K562 (cell line): ENCODE data around the gene ANAPC16. TPM values are rescaled to one million over a fixed set of nuclear protein-coding genes. Genes with fewer than 3 reads are reported as not detected.

Experiments
- CLOCK ChIP-seq: fragments of 250-450 bp; sonication (Bioruptor Pico); IDR thresholded peaks from 2 replicates; pipeline ENCODE4 v1.4.0; 2020; ENCODE audit warnings: mild to moderate bottlenecking, moderate library complexity, borderline replicate concordance
- FOXK2 ChIP-seq, 2 experiments: fragments of 450-650 bp; IDR thresholded peaks in 1 of 2; conservative IDR thresholded peaks in 1 of 2; 2 replicates each; pipeline ENCODE4 v1.6.1; 2016; ENCODE audit warnings: low read depth in 2 of 2, mild to moderate bottlenecking in 1 of 2
- GTF2A2 ChIP-seq: IDR thresholded peaks from 2 replicates; pipeline ENCODE4 v1.6.1; 2016; ENCODE audit warnings: mild to moderate bottlenecking, missing genetic modification characterization, missing compliant biosample characterization
- KAT8 ChIP-seq: fragments of 450-650 bp; IDR thresholded peaks from 2 replicates; pipeline ENCODE4 v1.6.1; 2016; ENCODE audit warnings: low read depth, mild to moderate bottlenecking
- NUFIP1 ChIP-seq: fragments of 450-650 bp; IDR thresholded peaks from 2 replicates; pipeline ENCODE4 v1.6.1; 2018; ENCODE audit not compliant: partially characterized antibody
- RBM17 ChIP-seq: fragments of 200-400 bp; formaldehyde crosslinking; IDR thresholded peaks from 2 replicates; pipeline ENCODE4 v1.6.1; 2017; ENCODE audit warnings: low read depth, mild to moderate bottlenecking, low read length, borderline replicate concordance
- YBX1 ChIP-seq: fragments of 450-650 bp; IDR thresholded peaks from 2 replicates; pipeline ENCODE4 v1.7.1; 2016; ENCODE audit warnings: mild to moderate bottlenecking
- ZBTB17 ChIP-seq: fragments of 450-650 bp; formaldehyde crosslinking; IDR thresholded peaks from 2 replicates; pipeline ENCODE4 v1.4.0; 2020; ENCODE audit warnings: mild to moderate bottlenecking
- ZNF589 ChIP-seq: fragments of 200-800 bp; sonication (Bioruptor generic); IDR thresholded peaks from 2 replicates; pipeline ENCODE4 v1.6.1; 2016; ENCODE audit warnings: low read depth, missing genetic modification characterization, missing compliant biosample characterization
- polyA plus RNA-seq, 8 experiments: library from polyadenylated mRNA; depleted of rRNA in 4 of 8; stranded (reverse) in 5 of 8; unstranded in 3 of 8; fragments of >200 nt; fragmentation: Nextera tagmentation in 2 of 8; fragmentation: Illumina TruSeq in 1 of 8; extraction: Ambion mirVana in 2 of 8; extraction: Trizol in 1 of 8; gene quantifications; 2 replicates each; pipeline versions ENCODE4 v1.2.1 to v1.2.3, GENCODE V29; 2011 to 2014; ENCODE audit warnings: inconsistent platforms in 1 of 8, missing spikeins in 1 of 8
- total RNA-seq, 7 experiments: library from RNA; depleted of rRNA in 6 of 7; stranded (reverse); fragments of >200 nt in 6 of 7; fragmentation: Illumina TruSeq in 2 of 7; extraction: Trizol in 2 of 7; gene quantifications; 2 replicates each; pipeline versions ENCODE4 v1.2.1 to v1.2.3, GENCODE V29; 2011 to 2021; ENCODE audit warnings: low replicate concordance in 1 of 7
- TF ChIP-seq, protein P1 (sequence below), 2 experiments: fragments of 450-650 bp in 1 of 2; sonication (generic) in 1 of 2; formaldehyde crosslinking in 1 of 2; IDR thresholded peaks; 2 replicates each; pipeline versions ENCODE4 v1.7.1 to v1.9.0; 2016 to 2022; ENCODE audit warnings: inconsistent platforms in 1 of 2, mild to moderate bottlenecking in 1 of 2, missing genetic modification reagents in 1 of 2

ANAPC16 gene
- total and polyA plus RNA-seq, 9 of the 15 experiments (the other 6 are each of a cell fraction or from before 2014, with no cell fraction given), result 42.6 to 208 (median 108) TPM

DNA sequence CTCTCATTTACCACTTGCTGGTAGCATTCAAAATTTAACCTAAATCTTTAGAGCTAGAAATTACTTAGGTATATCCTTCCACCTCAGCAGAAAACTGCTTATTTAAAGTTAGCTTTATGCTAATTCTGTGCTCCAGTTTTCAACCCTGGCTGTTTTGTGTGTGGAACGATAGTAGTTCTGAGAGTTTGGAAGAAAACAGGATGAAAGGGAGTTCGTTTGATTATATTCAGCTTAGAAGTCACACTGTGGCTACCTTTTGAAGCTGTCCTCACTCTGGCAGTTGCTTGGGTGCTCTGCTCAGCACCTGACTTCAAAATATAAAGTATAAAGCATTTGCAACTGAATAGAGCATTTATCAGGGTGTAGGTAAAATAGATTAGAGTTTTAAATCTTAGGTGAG, 2.9 kb downstream of the ANAPC16 start (continued):
- TF ChIP-seq, protein P1, sequence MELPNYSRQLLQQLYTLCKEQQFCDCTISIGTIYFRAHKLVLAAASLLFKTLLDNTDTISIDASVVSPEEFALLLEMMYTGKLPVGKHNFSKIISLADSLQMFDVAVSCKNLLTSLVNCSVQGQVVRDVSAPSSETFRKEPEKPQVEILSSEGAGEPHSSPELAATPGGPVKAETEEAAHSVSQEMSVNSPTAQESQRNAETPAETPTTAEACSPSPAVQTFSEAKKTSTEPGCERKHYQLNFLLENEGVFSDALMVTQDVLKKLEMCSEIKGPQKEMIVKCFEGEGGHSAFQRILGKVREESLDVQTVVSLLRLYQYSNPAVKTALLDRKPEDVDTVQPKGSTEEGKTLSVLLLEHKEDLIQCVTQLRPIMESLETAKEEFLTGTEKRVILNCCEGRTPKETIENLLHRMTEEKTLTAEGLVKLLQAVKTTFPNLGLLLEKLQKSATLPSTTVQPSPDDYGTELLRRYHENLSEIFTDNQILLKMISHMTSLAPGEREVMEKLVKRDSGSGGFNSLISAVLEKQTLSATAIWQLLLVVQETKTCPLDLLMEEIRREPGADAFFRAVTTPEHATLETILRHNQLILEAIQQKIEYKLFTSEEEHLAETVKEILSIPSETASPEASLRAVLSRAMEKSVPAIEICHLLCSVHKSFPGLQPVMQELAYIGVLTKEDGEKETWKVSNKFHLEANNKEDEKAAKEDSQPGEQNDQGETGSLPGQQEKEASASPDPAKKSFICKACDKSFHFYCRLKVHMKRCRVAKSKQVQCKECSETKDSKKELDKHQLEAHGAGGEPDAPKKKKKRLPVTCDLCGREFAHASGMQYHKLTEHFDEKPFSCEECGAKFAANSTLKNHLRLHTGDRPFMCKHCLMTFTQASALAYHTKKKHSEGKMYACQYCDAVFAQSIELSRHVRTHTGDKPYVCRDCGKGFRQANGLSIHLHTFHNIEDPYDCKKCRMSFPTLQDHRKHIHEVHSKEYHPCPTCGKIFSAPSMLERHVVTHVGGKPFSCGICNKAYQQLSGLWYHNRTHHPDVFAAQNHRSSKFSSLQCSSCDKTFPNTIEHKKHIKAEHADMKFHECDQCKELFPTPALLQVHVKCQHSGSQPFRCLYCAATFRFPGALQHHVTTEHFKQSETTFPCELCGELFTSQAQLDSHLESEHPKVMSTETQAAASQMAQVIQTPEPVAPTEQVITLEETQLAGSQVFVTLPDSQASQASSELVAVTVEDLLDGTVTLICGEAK (IDR thresholded peaks at IDR 0.05), result 0 out of 2 replicates have a peak, but pooled peaks have one; percentile 24
- TF ChIP-seq, protein P1 (CRISPR knock-in tag; IDR thresholded peaks at IDR 0.05), result no peak
- TF ChIP-seq YBX1, result no peak
- TF ChIP-seq GTF2A2 (tag), result no peak
- no peak for TF ChIP-seq RBM17
- TF ChIP-seq KAT8, result no peak
- TF ChIP-seq ZNF589, result no peak
- TF ChIP-seq ZBTB17 (CRISPR knock-in tag), result no peak
- TF ChIP-seq FOXK2 (conservative IDR thresholded peaks at IDR 0.05 in 1 of 2, IDR thresholded peaks at IDR 0.05 in 1 of 2; ENCODE audit: low read depth in 2 of 2), result no peak
- no peak for TF ChIP-seq CLOCK
- no peak for TF ChIP-seq NUFIP1
